ENCODE measurements around the gene ZNF587.

- TF ChIP-seq CTCF (IDR thresholded peaks at IDR 0.05), result no peak
- no peak for TF ChIP-seq POLR2A (IDR thresholded peaks at IDR 0.05)
These were observed 31.7 kb upstream of the ZNF587 start for GRCh38 chr19:57817976-57818375.

Data from esophagus squamous epithelium (tissue), 4 donors.